Left forelimb (tissue), 1 donor: ENCODE data around the gene SKIC2.

Experiments used
- DNase-seq: peaks from one replicate; pipeline ENCODE4 v3.0.0-alpha.2; 2018; ENCODE audit warnings: low spot score

The SKIC2 gene

DNA sequence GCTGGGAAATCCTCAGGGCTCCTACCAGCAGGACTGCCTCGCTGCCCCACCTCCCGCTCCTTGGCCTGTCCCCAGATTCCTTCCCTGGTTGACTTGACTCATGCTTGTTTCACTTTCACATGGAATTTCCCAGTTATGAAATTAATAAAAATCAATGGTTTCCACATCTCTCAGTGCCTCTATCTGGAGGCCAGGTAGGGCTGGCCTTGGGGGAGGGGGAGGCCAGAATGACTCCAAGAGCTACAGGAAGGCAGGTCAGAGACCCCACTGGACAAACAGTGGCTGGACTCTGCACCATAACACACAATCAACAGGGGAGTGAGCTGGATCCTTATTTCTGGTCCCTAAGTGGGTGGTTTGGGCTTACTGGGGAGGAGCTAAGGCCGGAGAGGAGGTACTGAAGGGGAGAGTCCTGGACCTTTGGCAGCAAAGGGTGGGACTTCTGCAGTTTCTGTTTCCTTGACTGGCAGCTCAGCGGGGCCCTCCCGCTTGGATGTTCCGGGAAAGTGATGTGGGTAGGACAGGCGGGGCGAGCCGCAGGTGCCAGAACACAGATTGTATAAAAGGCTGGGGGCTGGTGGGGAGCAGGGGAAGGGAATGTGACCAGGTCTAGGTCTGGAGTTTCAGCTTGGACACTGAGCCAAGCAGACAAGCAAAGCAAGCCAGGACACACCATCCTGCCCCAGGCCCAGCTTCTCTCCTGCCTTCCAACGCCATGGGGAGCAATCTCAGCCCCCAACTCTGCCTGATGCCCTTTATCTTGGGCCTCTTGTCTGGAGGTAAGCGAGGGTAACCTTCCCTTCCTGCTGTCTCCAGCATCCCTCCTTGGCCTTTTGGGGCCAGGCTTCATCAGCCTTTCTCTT, 13.2 kb upstream of the SKIC2 start, which contains the start of gene CFB:
TSS of gene CFB (plus strand) at position 589 of the 863 bp plus-strand sequence. CDS start at position 716, 127 bp downstream.
- DNase-seq, result no peak

DNA sequence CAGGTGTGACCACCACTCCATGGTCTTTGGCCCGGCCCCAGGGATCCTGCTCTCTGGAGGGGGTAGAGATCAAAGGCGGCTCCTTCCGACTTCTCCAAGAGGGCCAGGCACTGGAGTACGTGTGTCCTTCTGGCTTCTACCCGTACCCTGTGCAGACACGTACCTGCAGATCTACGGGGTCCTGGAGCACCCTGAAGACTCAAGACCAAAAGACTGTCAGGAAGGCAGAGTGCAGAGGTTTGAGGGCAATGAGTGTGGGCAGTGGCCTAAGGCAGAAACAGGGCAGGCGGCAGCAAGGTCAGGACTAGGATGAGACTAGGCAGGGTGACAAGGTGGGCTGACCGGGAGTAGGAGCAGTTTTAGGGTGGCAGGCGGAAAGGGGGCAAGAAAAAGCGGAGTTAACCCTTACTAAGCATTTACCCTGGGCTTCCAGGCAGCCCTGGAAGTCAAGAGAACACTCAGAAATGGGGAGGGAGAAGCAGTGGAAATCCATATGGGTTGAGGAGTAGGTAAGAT, 12.5 kb upstream of the SKIC2 start:
- DNase-seq, result no peak

DNA sequence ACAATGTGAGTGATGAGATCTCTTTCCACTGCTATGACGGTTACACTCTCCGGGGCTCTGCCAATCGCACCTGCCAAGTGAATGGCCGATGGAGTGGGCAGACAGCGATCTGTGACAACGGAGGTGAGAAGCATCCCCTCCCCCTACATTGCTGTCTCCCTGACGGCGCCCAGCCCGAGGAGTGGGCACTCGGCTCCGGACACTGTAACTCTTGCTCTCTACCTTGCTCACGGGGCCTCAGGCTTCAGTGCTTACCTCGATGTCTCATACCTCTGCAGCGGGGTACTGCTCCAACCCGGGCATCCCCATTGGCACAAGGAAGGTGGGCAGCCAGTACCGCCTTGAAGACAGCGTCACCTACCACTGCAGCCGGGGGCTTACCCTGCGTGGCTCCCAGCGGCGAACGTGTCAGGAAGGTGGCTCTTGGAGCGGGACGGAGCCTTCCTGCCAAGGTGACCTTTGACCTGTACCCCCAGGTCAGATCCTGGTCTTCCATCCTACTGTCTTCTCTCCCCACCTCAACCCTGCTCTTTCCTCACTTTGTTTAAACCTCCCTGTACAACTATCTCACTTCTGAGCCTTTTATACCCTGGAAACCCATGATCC, 11.8 kb upstream of the SKIC2 start:
- no peak for DNase-seq

DNA sequence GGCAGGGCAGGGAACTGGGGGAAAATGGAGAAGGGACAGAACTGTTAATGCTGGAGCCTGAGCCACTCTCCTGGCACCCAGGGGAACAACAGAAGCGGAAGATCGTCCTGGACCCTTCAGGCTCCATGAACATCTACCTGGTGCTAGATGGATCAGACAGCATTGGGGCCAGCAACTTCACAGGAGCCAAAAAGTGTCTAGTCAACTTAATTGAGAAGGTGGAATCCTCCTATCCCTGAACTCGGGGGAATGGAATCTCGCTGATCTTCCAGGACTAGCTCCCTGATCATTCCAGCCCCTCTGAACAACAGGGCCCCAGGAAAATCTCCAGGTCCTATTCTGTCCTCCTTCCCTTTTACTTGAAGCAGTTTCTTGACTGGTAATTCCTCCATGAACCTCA, 11.1 kb upstream of the SKIC2 start:
- DNase-seq, result no peak

DNA sequence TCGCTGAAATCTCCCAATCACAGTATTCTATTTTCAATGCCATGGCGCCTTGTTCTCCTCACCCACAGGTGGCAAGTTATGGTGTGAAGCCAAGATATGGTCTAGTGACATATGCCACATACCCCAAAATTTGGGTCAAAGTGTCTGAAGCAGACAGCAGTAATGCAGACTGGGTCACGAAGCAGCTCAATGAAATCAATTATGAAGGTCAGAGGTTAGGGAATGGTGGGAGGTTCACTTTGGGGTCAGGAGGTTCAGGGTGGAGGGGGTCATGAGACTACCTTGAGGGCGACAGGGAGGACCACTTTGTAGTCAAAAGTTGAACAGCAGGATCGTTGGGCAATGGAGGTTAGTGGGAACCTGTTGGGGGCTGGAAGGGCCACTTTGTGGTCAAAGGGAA, 10.7 kb upstream of the SKIC2 start:
- no peak for DNase-seq

- DNase-seq, result no peak
Measured at GRCh38 chr6:31948753-31949413, 10.1 kb upstream of the SKIC2 start.

- no peak for DNase-seq
Measured at GRCh38 chr6:31949926-31950548, 8.9 kb upstream of the SKIC2 start.

DNA sequence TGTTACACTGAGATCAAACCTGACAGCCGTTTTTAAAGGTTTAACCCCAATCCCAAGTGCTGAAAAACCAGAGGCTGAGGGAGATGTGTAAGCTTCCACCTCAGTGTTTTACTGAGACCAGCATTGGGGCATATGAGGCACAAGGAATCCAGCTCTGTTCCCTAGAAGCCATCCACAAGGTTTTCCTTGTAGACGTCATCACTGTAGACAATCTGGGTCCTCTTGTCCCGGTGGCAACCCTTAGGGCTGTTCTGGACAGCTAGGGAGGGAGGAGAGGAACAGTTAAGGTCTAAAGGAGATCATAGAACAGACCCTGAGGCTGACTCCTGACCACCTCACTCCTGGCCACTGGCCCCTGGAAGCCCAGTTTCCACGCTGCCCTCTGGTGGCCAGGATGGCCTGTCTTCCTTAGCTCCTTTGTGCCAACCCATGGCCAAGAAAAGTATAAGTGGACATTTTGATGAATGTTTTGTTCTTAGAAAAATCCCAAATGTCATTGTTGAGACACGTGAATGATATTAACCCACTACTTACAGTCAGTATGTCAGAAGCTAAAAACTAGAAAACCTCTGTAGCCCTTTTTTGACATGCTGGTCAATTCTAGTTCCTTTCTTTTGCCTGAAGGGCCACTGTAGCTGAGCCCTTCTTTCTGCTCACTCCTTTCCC, 6.7 kb upstream of the SKIC2 start:
- no peak for DNase-seq

- DNase-seq, result no peak
Measured at GRCh38 chr6:31952890-31953289, 6.1 kb upstream of the SKIC2 start.

- DNase-seq, result no peak
Measured at GRCh38 chr6:31954511-31954910, 4.5 kb upstream of the SKIC2 start.

DNA sequence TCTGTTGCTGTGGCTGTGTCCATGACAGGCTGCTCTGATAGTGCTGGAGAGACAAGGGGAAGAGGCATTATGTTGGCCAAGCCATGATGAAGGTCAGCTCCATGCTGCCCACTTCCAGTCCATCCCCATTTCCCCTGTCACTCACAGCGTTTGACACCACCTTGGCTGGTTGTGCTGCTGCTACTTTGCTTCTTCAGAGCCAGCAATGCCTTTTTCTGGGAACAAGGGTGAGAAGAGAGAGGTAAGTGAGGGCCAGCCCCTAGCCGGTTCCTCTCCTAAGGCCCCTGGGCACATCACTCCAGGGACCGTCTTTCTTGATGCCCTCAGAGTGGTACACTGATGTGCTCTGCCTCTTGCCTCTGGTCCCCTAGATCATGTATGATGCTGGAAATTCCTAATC, 2.2 kb upstream of the SKIC2 start:
- no peak for DNase-seq

DNA sequence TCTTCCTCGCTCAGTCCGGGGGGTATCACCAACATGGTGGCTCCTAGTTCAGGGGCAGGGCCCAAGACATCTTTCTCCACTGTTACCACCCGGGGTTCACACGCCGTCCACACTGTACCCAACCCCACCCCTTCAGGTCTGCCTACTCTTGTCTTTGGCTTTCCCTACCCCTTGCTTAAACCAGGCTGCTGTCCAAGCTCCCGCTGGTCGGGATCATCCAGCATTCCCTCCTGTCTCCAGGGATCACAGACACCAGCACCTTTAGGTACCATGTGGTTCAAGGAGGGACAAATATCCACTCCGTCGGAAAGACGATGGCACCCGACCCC, 599 bp upstream of the SKIC2 start:
- DNase-seq, result no peak

GRCh38 chr6:31961616-31962015, 2.6 kb downstream of the SKIC2 start:
- DNase-seq, result no peak

- no peak for DNase-seq
Measured at GRCh38 chr6:31963921-31964320, 4.9 kb downstream of the SKIC2 start.

GRCh38 chr6:31965700-31966099, 6.7 kb downstream of the SKIC2 start:
- no peak for DNase-seq

DNA sequence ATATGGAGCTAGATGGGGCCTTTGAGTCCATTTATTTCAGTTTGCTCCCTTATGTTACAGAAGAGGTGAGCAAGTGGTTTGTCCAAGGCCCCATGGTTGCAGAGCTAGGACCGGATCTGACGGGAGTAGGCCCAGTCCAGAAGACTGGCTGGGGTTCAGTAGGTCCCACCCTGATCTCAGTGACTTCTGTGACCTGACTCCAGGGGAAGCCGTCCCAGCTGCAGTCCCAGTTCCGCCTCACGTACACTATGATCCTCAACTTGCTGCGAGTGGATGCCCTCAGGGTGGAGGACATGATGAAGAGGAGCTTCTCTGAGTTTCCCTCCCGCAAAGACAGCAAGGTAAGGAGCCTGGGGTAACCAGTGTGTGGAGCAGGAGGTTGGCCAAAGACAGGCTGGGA, 7.5 kb downstream of the SKIC2 start:
- no peak for DNase-seq

- no peak for DNase-seq
Measured at GRCh38 chr6:31966997-31967925, 8.3 kb downstream of the SKIC2 start.

DNA sequence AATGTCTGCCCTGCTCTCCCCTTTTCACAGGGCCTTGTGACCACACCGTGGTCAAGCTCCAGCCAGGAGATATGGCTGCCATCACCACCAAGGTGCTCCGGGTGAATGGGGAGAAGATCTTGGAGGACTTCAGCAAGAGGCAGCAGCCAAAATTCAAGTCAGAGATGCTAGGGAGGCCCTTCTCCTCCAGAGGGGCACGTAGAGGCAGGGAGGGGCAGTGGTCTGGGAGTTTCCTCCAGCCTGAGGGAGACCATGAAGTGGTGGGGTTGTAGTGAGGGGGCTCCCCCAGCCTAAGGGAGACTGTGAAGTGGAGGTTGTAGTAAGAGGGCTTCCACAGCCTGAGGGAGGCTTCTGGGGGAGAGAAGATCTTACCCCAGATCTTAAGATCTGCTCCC, 8.9 kb downstream of the SKIC2 start:
- no peak for DNase-seq

GRCh38 chr6:31968326-31968725, 9.4 kb downstream of the SKIC2 start:
- no peak for DNase-seq

DNA sequence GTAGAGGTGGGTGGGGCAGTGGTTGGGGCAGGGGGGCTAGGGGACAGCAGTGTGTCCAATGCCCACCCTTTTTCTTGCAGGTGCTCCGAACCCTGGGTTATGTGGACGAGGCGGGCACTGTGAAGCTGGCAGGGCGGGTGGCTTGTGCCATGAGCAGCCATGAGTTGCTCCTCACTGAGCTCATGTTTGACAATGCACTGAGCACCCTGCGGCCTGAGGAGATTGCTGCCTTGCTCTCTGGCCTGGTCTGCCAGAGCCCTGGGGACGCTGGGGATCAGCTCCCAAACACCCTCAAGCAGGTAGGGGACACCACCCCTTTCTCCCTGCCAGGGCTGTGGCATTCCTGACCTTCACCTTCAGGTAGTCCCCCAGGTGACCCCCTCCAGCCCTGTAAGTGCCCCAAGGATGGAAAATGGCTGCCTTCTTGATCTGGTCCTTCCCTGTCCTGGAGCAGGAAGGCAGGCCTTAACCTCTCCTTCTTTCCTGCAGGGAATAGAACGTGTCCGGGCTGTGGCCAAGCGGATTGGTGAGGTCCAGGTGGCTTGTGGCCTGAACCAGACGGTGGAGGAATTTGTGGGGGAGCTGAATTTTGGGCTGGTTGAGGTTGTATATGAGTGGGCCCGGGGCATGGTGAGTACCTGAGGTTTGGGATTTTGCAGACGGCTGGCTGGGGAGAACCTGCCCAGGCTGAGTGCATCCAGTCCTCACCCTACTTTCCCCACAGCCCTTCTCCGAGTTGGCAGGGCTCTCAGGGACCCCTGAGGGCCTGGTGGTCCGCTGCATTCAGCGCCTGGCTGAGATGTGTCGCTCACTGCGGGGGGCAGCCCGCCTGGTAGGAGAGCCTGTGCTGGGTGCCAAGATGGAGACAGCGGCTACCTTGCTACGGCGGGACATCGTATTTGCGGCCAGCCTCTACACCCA, 10.1 kb downstream of the SKIC2 start:
- no peak for DNase-seq
